ENCODE data around the gene PCDHB13.
"Not testable (repeated sequence)": the region's sequence is repeated elsewhere in the genome, so short reads cannot be mapped to it uniquely, and the experiment has no call there.

PCDHB13 gene

DNA sequence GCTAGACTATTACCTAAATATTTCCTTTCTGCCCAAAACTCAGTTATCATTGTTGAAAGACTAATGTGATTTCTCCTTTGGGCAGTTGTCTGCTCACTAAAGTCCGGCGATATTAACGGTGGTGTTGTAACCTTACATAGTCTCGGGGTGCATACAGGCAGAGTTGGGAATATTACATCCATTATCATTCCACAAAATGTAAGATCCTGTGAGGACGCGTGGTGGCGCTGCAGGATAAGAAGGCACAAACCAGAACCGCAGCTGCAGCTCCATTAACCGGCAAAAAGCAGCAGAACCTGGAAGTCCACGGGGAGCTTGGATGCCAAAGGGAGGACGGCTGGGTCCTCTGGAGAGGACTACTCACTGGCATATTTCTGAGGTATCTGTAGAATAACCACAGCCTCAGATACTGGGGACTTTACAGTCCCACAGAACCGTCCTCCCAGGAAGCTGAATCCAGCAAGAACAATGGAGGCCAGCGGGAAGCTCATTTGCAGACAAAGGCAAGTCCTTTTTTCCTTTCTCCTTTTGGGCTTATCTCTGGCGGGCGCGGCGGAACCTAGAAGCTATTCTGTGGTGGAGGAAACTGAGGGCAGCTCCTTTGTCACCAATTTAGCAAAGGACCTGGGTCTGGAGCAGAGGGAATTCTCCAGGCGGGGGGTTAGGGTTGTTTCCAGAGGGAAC is at the start of gene PCDHB13:
Gene PCDHB13, plus strand, starts transcription at position 264 of the 684 bp plus-strand sequence. Its CDS starts 205 bp downstream, at position 469.
- peak in 1 of 2 experiments; percentile 16 for DNase-seq

DNA sequence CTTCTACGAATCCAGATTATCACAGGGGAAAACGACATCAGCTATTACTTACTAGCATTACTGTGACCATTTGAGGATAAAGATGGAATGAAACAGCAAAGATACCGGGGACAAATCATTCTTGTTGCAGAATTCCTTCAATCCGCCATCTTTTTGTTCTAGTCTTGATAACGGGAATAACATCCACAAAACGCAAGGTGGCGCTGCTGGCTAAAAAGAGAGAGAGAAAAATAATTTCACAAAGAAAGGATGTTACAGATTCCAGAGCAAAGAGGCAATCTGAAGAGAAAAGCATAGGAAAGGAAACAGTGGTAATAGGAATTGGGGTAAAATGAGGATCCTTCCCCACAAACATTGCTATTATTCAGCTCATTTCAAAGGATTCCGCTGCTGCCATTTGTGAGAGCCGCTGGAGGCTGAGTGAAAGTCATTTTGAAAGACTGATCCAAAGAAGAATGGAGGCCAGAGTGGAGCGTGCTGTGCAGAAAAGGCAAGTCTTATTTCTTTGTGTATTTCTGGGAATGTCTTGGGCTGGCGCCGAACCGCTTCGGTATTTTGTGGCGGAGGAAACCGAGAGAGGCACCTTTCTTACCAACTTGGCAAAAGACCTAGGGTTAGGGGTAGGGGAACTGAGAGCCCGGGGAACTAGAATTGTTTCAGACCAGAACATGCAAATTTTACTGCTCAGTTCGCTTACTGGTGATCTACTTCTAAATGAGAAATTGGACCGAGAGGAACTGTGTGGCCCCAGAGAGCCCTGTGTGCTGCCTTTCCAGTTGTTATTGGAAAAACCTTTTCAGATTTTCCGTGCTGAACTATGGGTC is 41.1 kb upstream of the PCDHB13 start, which contains the start of gene PCDHB7:
Gene PCDHB7, plus strand, starts transcription at position 264 of the 824 bp plus-strand sequence. Its CDS starts 192 bp downstream, at position 456.
- DNase-seq, result peak in 1 of 2 experiments; percentile 6

DNA sequence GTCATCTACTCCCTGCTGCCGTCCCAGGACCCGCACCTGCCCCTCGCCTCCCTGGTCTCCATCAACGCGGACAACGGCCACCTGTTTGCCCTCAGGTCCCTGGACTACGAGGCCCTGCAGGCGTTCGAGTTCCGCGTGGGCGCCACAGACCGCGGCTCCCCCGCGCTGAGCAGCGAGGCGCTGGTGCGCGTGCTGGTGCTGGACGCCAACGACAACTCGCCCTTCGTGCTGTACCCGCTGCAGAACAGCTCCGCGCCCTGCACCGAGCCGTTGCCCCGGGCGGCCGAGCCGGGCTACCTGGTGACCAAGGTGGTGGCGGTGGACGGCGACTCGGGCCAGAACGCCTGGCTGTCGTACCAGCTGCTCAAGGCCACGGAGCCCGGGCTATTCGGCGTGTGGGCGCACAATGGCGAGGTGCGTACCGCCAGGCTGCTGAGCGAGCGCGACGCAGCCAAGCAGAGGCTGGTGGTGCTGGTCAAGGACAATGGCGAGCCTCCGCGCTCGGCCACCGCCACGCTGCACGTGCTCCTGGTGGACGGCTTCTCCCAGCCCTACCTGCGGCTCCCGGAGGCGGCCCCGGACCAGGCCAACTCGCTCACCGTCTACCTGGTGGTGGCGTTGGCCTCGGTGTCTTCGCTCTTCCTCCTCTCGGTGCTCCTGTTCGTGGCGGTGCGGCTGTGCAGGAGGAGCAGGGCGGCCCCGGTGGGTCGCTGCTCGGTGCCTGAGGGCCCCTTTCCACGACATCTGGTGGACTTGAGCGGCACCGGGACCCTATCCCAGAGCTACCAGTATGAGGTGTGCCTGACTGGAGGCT is 39.2 kb upstream of the PCDHB13 start:
- not testable (repeated sequence) for DNase-seq

- no peak for DNase-seq
Measured at GRCh38 chr5:141175933-141176332, 37.8 kb upstream of the PCDHB13 start.

- peak; percentile 19 to 47 for DNase-seq
Measured at GRCh38 chr5:141177577-141178191, 36.0 kb upstream of the PCDHB13 start, which contains the start of gene PCDHB8. PCDHB8 (plus strand) TSS chr5:141177790; CDS start chr5:141178035, 245 bp downstream.

DNA sequence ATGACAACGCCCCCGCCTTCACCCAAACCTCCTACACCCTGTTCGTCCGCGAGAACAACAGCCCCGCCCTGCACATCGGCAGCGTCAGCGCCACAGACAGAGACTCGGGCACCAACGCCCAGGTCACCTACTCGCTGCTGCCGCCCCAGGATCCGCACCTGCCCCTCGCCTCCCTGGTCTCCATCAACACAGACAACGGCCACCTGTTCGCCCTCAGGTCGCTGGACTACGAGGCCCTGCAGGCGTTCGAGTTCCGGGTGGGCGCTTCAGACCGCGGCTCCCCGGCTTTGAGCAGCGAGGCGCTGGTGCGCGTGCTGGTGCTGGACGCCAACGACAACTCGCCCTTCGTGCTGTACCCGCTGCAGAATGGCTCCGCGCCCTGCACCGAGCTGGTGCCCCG is 34.3 kb upstream of the PCDHB13 start:
- DNase-seq, result not testable (repeated sequence)

DNA sequence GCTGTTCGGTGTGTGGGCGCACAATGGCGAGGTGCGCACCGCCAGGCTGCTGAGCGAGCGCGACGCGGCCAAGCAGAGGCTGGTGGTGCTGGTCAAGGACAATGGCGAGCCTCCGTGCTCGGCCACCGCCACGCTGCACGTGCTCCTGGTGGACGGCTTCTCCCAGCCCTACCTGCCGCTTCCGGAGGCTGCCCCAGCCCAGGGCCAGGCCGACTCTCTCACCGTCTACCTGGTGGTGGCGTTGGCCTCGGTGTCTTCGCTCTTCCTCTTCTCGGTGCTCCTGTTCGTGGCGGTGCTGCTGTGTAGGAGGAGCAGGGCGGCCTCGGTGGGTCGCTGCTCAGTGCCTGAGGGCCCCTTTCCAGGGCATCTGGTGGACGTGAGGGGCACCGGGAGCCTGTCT is 33.8 kb upstream of the PCDHB13 start:
- DNase-seq, result not testable (repeated sequence)

GRCh38 chr5:141180313-141180712 is 33.4 kb upstream of the PCDHB13 start:
- DNase-seq, result no peak

- no peak for DNase-seq
Measured at GRCh38 chr5:141182248-141182647, 31.5 kb upstream of the PCDHB13 start, which contains the start of gene PCDHB16. PCDHB16 (plus strand) TSS chr5:141182387; CDS start chr5:141182560, 173 bp downstream.

GRCh38 chr5:141184117-141184855 is 29.4 kb upstream of the PCDHB13 start:
- not testable (repeated sequence) for DNase-seq

GRCh38 chr5:141186897-141187512 is 26.7 kb upstream of the PCDHB13 start, which contains the start of gene PCDHB9:
PCDHB9 (plus strand) TSS chr5:141187161; CDS start chr5:141187319, 158 bp downstream.
- peak; percentile 2 to 23 for DNase-seq

DNA sequence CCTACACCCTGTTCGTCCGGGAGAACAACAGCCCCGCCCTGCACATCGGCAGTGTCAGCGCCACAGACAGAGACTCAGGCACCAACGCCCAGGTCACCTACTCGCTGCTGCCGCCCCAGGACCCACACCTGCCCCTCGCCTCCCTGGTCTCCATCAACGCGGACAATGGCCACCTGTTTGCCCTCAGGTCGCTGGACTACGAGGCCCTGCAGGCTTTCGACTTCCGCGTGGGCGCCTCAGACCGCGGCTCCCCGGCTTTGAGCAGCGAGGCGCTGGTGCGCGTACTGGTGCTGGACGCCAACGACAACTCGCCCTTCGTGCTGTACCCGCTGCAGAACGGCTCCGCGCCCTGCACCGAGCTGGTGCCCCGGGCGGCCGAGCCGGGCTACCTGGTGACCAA is 25.0 kb upstream of the PCDHB13 start:
- not testable (repeated sequence) for DNase-seq

GRCh38 chr5:141189131-141189530 is 24.6 kb upstream of the PCDHB13 start:
- DNase-seq, result not testable (repeated sequence)

DNA sequence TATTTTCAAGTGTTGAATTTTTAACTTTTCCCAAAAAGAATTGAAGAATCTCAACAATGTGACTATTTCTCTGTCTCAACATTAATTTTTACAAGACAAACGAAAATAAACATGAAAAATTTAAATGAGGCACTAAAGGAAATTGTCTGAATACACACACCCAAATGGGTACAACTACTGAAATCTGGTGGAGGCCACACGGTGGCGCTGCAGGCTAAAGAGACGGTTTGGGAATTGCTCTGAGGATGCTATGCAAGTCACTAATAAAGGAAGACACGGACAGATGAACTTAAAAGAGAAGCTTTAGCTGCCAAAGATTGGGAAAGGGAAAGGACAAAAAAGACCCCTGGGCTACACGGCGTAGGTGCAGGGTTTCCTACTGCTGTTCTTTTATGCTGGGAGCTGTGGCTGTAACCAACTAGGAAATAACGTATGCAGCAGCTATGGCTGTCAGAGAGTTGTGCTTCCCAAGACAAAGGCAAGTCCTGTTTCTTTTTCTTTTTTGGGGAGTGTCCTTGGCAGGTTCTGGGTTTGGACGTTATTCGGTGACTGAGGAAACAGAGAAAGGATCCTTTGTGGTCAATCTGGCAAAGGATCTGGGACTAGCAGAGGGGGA is 21.5 kb upstream of the PCDHB13 start, which contains the start of gene PCDHB10:
Gene PCDHB10, plus strand, starts transcription at position 244 of the 616 bp plus-strand sequence. Its CDS starts 200 bp downstream, at position 444.
- DNase-seq, result peak; percentile 28 to 42

DNA sequence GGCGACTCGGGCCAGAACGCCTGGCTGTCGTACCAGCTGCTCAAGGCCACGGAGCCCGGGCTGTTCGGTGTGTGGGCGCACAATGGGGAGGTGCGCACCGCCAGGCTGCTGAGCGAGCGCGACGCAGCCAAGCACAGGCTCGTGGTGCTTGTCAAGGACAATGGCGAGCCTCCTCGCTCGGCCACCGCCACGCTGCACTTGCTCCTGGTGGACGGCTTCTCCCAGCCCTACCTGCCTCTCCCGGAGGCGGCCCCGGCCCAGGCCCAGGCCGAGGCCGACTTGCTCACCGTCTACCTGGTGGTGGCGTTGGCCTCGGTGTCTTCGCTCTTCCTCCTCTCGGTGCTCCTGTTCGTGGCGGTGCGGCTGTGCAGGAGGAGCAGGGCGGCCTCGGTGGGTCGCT is 19.4 kb upstream of the PCDHB13 start:
- not testable (repeated sequence) for DNase-seq

DNA sequence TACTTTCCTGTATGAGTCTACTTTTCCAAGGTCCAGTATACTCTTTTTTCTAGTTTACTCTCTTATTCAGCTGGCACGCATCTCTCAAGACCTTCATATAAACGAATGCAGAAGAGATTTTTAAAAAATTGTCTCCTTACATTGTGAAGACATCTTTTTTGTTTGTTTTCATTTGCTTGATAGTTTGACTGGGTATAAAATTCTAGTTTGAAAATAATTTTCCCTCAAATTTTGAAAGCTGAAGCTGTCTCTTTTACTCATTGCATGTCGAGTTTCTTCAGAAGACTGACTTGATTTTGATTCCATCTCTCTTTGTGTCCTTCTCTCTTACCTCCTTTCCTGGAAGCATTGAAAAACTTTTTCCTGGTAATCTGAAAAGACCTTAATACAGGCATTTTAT is 17.4 kb upstream of the PCDHB13 start:
- DNase-seq, result no peak

GRCh38 chr5:141199359-141200235 is 14.1 kb upstream of the PCDHB13 start, which contains the start of gene PCDHB11:
PCDHB11 (plus strand) TSS chr5:141199627; CDS start chr5:141199775, 148 bp downstream.
- DNase-seq, result peak; percentile 5 to 70

- DNase-seq, result not testable (repeated sequence)
Measured at GRCh38 chr5:141201126-141201525, 12.6 kb upstream of the PCDHB13 start.

GRCh38 chr5:141201646-141202045 is 12.1 kb upstream of the PCDHB13 start:
- not testable (repeated sequence) for DNase-seq

Data from NCI-H1930 (cell line).